HepG2 (cell line): ENCODE measurements around the gene RPS6KA5. TPM values are rescaled to one million over a fixed set of nuclear protein-coding genes. Genes with fewer than 3 reads are reported as not detected.

Experiments used
- ATAC-seq: fragments of 200-7000 bp; cut with Tn5 transposase; 3 replicates; pipeline ENCODE4 v1.9.1; 2020; ENCODE audit warnings: mild to moderate bottlenecking, moderate library complexity
- BruUV-seq: library from RNA; stranded (reverse); fragments of 400-500 nt; replicated peaks from 2 replicates; lab custom pipeline; 2021; lab: Mats Ljungman, UMichigan
- CTCF ChIA-PET: fragments of 300-600 bp; formaldehyde crosslinking; extraction: SDS; loops from one replicate; lab custom pipeline; 2021; ENCODE audit warnings: low total read pairs, inconsistent platforms, low intra/inter-chr PET ratio; lab: Yijun Ruan, JAX
- POLR2A ChIA-PET: fragments of 350-600 bp; sonication (Branson Sonifier 250); formaldehyde crosslinking; loops from one replicate; lab custom pipeline; 2020; ENCODE audit warnings: antibody characterized with exemption, inconsistent platforms; lab: Yijun Ruan, JAX
- DNase-seq: peaks from one replicate; pipeline ENCODE4 v3.0.0-alpha.2; 2015; ENCODE audit warnings: low spot score
- FAIRE-seq: peaks from 3 replicates; lab custom pipeline; 2011; peaks lifted over from hg19 to GRCh38; lab: Jason Lieb, UNC
- H2AFZ ChIP-seq: one replicate; pipeline ENCODE4 v1.6.1; 2011; ENCODE audit warnings: low read length, inconsistent platforms
- H3K27ac ChIP-seq: fragments of 300-600 bp; 3 replicates; pipeline ENCODE4 v1.8.0; 2011; ENCODE audit warnings: mixed run types, mild to moderate bottlenecking, mixed read lengths, low read length, inconsistent platforms; ENCODE audit not compliant: insufficient read depth; ENCODE audit errors: extremely low read length
- H3K27me3 ChIP-seq, 2 experiments: fragments of 200-600 bp in 1 of 2; 2 replicates in 1 of 2; 3 replicates in 1 of 2; pipeline versions ENCODE4 v1.6.0 to v1.8.0; 2011; ENCODE audit warnings: low read length in 2 of 2, mild to moderate bottlenecking in 2 of 2, moderate library complexity in 2 of 2, inconsistent platforms in 1 of 2; ENCODE audit not compliant: insufficient read depth in 2 of 2, control insufficient read depth in 1 of 2
- H3K36me3 ChIP-seq, 2 experiments: fragments of 200-600 bp in 1 of 2; replicated peaks in 1 of 2; 2 replicates in 1 of 2; 3 replicates in 1 of 2; pipeline versions ENCODE4 v1.5.1 to v1.8.0; 2011; ENCODE audit warnings: low read length in 2 of 2, inconsistent platforms in 1 of 2; ENCODE audit not compliant: insufficient read depth in 2 of 2, control insufficient read depth in 1 of 2
- H3K4me1 ChIP-seq: 2 replicates; pipeline ENCODE4 v1.5.1; 2012; ENCODE audit warnings: low read length, inconsistent platforms; ENCODE audit not compliant: insufficient read depth
- H3K4me2 ChIP-seq: 2 replicates; pipeline ENCODE4 v1.6.0; 2011; ENCODE audit warnings: low read depth, low read length, inconsistent platforms
- H3K4me3 ChIP-seq, 3 experiments: fragments of 200-600 bp in 1 of 3; sonication (generic), shearing (Covaris generic) in 1 of 3; replicated peaks in 1 of 3; 2 replicates each; pipeline ENCODE4 v1.5.1; 2011 to 2016; ENCODE audit warnings: low read length in 3 of 3, inconsistent platforms in 2 of 3, low read depth in 2 of 3, mild to moderate bottlenecking in 2 of 3, control low read depth in 1 of 3, mixed read lengths in 1 of 3; ENCODE audit not compliant: insufficient read depth in 1 of 3
- H3K79me2 ChIP-seq: one replicate; pipeline ENCODE4 v1.6.1; 2011; ENCODE audit warnings: low read length, inconsistent platforms; ENCODE audit not compliant: insufficient read depth
- H3K9ac ChIP-seq: 2 replicates; pipeline ENCODE4 v1.6.0; 2011; ENCODE audit warnings: mild to moderate bottlenecking, low read depth, low read length, inconsistent platforms; ENCODE audit not compliant: insufficient read depth
- H3K9me3 ChIP-seq: 2 replicates; pipeline ENCODE4 v1.5.1; 2012; ENCODE audit warnings: mild to moderate bottlenecking, low read length
- H4K20me1 ChIP-seq: 2 replicates; pipeline ENCODE4 v1.6.0; 2011; ENCODE audit warnings: inconsistent platforms, mild to moderate bottlenecking, low read length, moderate library complexity; ENCODE audit not compliant: insufficient read depth
- ARNT2 ChIP-seq: sonication (generic); formaldehyde crosslinking; IDR thresholded peaks from 2 replicates; pipeline ENCODE4 v1.8.0; 2022; ENCODE audit warnings: mild to moderate bottlenecking, low read depth, missing genetic modification reagents, moderate library complexity
- ATF2 ChIP-seq: sonication (generic); formaldehyde crosslinking; IDR thresholded peaks from 2 replicates; pipeline ENCODE4 v1.4.0; 2020; ENCODE audit warnings: missing genetic modification reagents
- DDIT3 ChIP-seq: sonication (generic); formaldehyde crosslinking; IDR thresholded peaks from 2 replicates; pipeline ENCODE4 v1.4.0; 2020; ENCODE audit warnings: mild to moderate bottlenecking, missing genetic modification reagents
- FOXK1 ChIP-seq: sonication (generic); formaldehyde crosslinking; IDR thresholded peaks from 2 replicates; pipeline ENCODE4 v1.4.0; 2020; ENCODE audit warnings: low read depth, missing genetic modification reagents, borderline replicate concordance
- NFE2L2 ChIP-seq: fragments of 150-350 bp; IDR thresholded peaks from 2 replicates; pipeline ENCODE4 v1.6.1; 2014; ENCODE audit warnings: low read length
- NR2C2 ChIP-seq: sonication (generic); formaldehyde crosslinking; IDR thresholded peaks from 2 replicates; pipeline ENCODE4 v1.4.0; 2020; ENCODE audit warnings: missing genetic modification reagents, mild to moderate bottlenecking, moderate library complexity, borderline replicate concordance
- RARG ChIP-seq: sonication (generic); formaldehyde crosslinking; IDR thresholded peaks from 2 replicates; pipeline ENCODE4 v1.4.0; 2020; ENCODE audit warnings: low read depth, mild to moderate bottlenecking, missing genetic modification reagents
- SIX4 ChIP-seq: sonication (generic); formaldehyde crosslinking; IDR thresholded peaks from 2 replicates; pipeline ENCODE4 v1.4.0; 2020; ENCODE audit warnings: missing genetic modification reagents
- TERF1 ChIP-seq: sonication (generic); formaldehyde crosslinking; IDR thresholded peaks from 2 replicates; pipeline ENCODE4 v1.8.0; 2022; ENCODE audit warnings: mild to moderate bottlenecking, missing genetic modification reagents, moderate library complexity
- ZBTB44 ChIP-seq: sonication (generic); formaldehyde crosslinking; IDR thresholded peaks from 2 replicates; pipeline ENCODE4 v1.4.0; 2020; ENCODE audit warnings: missing genetic modification reagents
- ZFP36L2 ChIP-seq: sonication (generic); formaldehyde crosslinking; IDR thresholded peaks from 2 replicates; pipeline ENCODE4 v1.4.0; 2020; ENCODE audit warnings: missing genetic modification reagents
- ZNF205 ChIP-seq: IDR thresholded peaks from 2 replicates; pipeline ENCODE4 v1.6.1; 2018; ENCODE audit warnings: missing biosample characterization, missing genetic modification reagents
- ZNF33B ChIP-seq: sonication (generic); formaldehyde crosslinking; IDR thresholded peaks from 2 replicates; pipeline ENCODE4 v1.5.1; 2020; ENCODE audit warnings: mild to moderate bottlenecking, missing genetic modification reagents
- ZNF691 ChIP-seq: sonication (generic); formaldehyde crosslinking; IDR thresholded peaks from 2 replicates; pipeline ENCODE4 v1.4.0; 2020; ENCODE audit warnings: missing genetic modification reagents, low read depth, mild to moderate bottlenecking, borderline replicate concordance
- ZNF770 ChIP-seq: sonication (generic); formaldehyde crosslinking; IDR thresholded peaks from 2 replicates; pipeline ENCODE4 v1.5.0; 2020; ENCODE audit warnings: mild to moderate bottlenecking, missing genetic modification reagents
- WGBS: methylation state at CpG from one replicate; pipeline ENCODE4 v1.1.6; 2017; ENCODE audit warnings: low lambda C conversion rate; 5-methylcytosine and 5-hydroxymethylcytosine counted together
- in situ Hi-C: cut with HindIII; loops from 2 replicates; pipeline ENCODE4 v1.10.0; 2017; ENCODE audit warnings: low pct_unique_long_range_greater_than_20kb; ENCODE audit not compliant: extremely low pct_ligation_motif_present
- intact Hi-C: fragments of 100-400 bp; cut with micrococcal nuclease; formaldehyde crosslinking; loops from one replicate; pipeline ENCODE4 v1.10.0; 2022; ENCODE audit not compliant: unreplicated experiment
- polyA plus RNA-seq, 8 experiments: library from polyadenylated mRNA; depleted of rRNA in 3 of 8; stranded (reverse) in 7 of 8; unstranded in 1 of 8; fragments of >200 nt; fragmentation: Illumina TruSeq in 4 of 8; extraction: Trizol in 4 of 8; gene quantifications; 2 replicates each; pipeline versions ENCODE4 v1.2.1 to v1.2.3, GENCODE V29; 2011 to 2016; ENCODE audit warnings: low read depth in 4 of 8, missing spikeins in 1 of 8, mixed read lengths in 1 of 8; ENCODE audit not compliant: insufficient read depth in 1 of 8
- total RNA-seq, 5 experiments: library from RNA; depleted of rRNA; stranded (reverse); fragments of >200 nt; fragmentation: Illumina TruSeq; extraction: Trizol; gene quantifications; 2 replicates each; pipeline ENCODE4 v1.2.3, GENCODE V29; 2016; ENCODE audit warnings: low read depth in 1 of 5

RPS6KA5 gene
- total and polyA plus RNA-seq, 2 of the 13 experiments (the other 11 are each of a cell fraction or from before 2014, with no cell fraction given), result 0.50 to 0.58 TPM

GRCh38 chr14:90805084-90805391 lies 255.4 kb downstream of the RPS6KA5 start (continued):
- no peak for TF ChIP-seq SIX4 (CRISPR knock-in tag)
- no peak for TF ChIP-seq FOXK1

- Histone ChIP-seq H2AFZ (no peak overlapping the region), H4K20me1 (no peaks in the 10 kb centered on the region), H3K4me1 (no peaks in the 10 kb centered on the region), H3K9me3 (no peaks in the 10 kb centered on the region), H3K36me3 (no peaks in the 10 kb centered on the region), H3K4me3 (no peak overlapping the region), H3K9ac (no peak overlapping the region), H3K27me3 (no peaks in the 10 kb centered on the region; a peak in 1 of 5 replicates), H3K4me2 (no peak overlapping the region), H3K27ac (no peak overlapping the region), H3K79me2 (no peaks in the 10 kb centered on the region)
- DNase-seq (no peak), ATAC-seq (no peak), FAIRE-seq (no peak)
- CTCF ChIA-PET, result no interaction called here
- 73% methylated on average over 10 of the region's 18 CpGs for WGBS
- intact Hi-C loops (no loop called here), in situ Hi-C loops (no loop called here)
- no TSS peak for BruUV-seq
- POLR2A ChIA-PET, result no interaction called here
- no peak for TF ChIP-seq ZNF770
- TF ChIP-seq RARG, result no peak
- TF ChIP-seq DDIT3 (CRISPR knock-in tag), result no peak
- no peak for TF ChIP-seq NFE2L2
- TF ChIP-seq ZFP36L2 (CRISPR knock-in tag), result no peak
- no peak for TF ChIP-seq ARNT2 (CRISPR knock-in tag)
- no peak for TF ChIP-seq TERF1 (CRISPR knock-in tag)
- no peak for TF ChIP-seq ZNF33B (CRISPR knock-in tag)
- no peak for TF ChIP-seq NR2C2 (CRISPR knock-in tag)
- TF ChIP-seq ZNF205, result no peak
- no peak for TF ChIP-seq ZNF691 (CRISPR knock-in tag)
- TF ChIP-seq ATF2, result no peak
- TF ChIP-seq ZBTB44 (CRISPR knock-in tag), result no peak
Observed at GRCh38 chr14:90804292-90805083, 256.0 kb downstream of the RPS6KA5 start.
